ENCODE measurements around the gene SPEN.
"Not testable (repeated sequence)": the region's sequence is repeated elsewhere in the genome, so short reads cannot be mapped to it uniquely, and the experiment has no call there.

Gene SPEN

DNA sequence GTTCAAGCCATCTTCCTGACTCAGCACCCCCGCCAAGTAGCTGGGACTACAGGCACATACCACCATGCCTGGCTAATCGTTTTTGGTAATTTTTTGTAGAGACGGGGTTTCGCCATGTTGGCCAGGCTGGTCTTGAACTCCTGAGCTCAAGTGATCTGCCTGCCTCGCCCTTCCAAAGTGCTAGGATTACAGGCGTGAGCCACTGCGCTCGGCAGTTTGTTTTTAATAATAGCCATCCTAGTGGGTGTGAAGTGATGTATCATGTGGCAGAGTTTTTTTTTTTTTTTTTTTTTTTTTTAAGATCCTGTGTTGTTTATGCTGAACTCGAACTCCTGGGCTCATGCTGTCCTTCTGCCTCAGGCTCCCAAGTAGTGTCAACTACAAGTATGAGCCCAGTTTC lies 51.8 kb downstream of the SPEN start:
- DNase-seq, result no peak

DNA sequence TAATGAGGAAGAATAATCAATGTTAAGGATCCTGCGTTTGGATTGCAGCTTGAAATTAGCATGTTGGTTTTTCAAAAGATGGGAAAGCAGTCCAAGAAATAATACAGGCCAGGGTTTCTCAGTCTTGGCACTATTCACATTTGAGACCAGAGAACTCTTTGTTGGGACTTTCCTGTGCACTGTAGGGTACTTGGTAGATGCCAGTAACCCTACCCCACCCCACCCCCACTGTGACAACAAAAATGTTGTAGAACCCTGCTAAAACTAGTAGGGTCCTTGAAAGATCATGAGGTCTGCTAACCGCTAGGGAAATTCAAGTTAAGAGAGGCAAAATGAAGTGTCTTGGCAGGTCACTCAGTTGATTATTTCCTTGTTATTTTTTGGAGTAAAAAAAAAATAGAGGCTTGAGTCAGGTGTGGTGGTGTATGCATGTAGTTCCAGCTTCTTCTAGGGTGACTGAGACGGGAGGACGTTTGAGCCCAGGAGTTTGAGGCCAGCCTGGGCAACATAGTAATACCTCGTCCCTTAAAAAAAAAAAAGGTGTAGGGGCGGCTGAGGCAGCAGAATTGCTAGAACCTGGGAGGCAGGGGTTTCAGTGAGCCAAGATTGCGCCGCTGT lies 53.3 kb downstream of the SPEN start:
- no peak for DNase-seq

DNA sequence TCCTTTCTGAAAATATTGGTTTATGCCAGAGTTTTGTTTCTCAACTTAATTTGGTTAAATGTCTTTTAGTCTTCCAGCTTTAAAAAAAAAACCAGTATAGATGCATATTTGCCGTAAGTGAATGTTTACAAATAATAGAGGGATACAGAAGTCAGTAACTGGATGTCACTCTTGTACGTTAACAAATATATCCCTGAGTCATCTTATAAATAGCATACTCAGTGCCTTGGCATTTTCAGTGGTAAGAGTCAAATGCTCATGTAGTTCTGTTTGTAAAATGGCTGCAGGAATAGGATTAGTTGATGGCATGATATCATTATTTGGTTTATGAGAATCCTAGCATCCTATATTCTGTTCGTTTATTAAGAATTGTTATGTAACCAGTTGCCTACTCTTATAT lies 55.4 kb downstream of the SPEN start:
- no peak for DNase-seq

DNA sequence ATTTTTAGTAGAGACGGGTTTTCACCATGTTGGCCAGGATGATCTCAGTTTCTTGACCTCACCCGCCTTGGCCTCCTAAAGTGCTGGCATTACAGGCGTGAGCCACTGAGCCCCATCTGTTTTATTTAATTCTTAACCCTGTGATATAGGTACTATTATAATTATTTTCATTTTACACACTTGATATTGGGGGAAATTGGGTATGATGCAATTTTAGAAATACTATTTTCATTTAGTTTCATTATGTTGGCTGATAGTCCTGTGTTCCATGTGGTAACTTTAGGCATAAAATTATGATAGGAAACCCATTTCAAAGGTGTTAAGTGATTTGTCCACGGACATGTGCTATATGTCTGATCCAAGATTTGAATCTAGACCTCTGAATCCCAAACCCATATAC lies 61.1 kb downstream of the SPEN start:
- no peak for DNase-seq

DNA sequence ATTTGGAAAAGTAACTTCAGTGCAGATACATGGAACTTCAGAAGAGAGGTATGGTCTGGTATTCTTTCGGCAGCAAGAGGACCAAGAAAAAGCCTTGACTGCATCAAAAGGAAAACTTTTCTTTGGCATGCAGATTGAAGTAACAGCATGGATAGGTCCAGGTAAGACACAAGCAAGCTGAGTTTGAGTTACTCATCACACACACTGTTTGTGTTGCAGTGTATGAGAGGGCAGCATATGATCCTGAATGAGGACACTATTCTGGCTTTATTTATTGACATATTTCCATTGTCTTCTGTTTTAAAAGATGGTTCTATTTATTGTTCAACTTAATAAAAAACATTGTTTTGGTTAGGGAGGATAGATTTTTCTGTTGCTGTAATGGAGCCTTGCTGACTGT lies 63.6 kb downstream of the SPEN start:
- DNase-seq, result no peak

DNA sequence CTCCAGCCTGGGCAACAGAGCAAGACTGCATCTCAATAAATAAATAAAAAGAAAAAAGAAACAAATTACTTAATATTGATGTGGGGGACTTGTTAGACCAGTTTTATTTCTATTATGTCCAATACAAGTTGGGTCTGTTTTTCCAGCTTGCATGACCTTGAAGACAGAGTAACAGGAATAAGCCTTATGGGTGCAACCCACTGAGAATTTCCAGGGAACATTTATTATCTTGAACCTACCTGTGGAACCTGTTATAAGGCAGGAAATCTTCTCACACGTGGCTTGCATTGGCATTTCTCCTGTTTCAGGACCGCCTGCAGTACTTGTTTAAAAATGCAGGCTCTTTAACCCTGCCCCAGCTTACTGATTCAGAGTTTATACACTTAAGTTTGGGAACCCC lies 64.4 kb downstream of the SPEN start:
- DNase-seq, result no peak

DNA sequence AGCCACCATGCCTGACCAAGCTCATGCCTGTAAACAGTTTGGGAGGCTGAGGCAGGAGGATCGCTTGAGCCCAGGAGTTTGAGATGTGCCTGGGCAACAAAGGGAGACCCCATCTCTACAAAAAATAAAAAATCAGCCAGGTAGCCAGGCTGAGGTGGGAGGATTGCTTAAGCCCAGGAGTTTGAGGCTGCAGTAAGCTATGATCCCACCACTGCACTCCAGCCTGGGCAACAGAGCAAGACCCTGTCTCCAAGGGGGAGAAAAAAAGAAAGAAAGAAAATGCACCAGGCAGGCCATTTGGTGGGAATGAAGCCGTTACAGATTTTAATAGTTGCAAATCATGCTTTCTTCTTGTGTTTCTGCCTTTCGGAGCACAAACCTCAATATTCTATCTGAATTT lies 66.1 kb downstream of the SPEN start:
- not testable (repeated sequence) for DNase-seq

DNA sequence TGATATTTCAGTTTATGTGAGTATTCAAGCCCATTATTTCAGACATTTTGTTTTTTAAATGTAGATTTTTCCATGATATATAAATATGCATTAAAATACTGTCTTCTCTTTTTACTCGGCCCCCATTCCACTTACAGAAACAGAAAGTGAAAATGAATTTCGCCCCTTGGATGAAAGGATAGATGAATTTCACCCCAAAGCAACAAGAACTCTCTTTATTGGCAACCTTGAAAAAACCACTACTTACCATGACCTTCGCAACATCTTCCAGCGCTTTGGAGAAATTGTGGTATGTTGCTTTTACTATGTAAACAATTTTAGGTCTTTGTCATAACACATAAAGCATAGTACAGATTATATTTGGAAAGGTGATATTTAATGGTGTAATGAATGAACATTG lies 68.5 kb downstream of the SPEN start:
- DNase-seq, result no peak

DNA sequence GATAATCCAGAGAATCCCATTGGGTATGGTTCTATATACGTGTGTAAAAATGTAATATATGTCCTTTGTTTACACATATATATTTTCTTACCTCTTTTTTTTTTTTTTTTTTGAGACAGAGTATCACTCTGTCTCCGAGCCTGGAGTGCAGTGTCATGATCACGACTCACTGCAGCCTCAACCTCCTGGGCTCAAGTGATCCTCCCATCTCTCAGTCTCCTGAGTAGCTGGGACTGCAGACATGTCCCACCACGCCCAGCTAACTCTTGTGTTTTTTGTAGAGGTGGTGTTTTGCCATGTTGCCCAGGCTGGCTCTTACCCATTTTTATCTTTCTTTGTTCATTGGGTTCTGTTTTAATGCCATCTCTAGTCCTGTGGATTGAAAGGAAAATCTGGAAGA lies 68.9 kb downstream of the SPEN start:
- no peak for DNase-seq

DNA sequence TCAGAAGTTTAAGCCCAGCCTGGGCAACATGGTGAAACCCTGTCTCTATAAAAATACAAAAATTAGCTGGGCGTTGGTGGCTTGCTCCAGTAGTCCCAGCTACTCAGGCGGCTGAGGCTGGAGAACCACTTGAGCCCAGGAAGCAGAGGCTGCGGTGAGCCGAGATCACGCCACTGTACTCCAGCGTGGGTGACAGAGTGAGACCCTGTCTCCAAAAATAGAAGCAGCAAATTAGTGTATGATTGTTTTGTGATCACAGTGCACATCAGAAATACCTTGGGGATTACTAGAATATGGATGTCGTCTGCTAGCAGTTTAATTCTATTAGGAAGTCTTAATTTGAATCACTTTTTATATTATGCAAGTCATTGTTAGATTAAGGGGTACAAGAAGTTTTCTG lies 69.4 kb downstream of the SPEN start:
- no peak for DNase-seq

DNA sequence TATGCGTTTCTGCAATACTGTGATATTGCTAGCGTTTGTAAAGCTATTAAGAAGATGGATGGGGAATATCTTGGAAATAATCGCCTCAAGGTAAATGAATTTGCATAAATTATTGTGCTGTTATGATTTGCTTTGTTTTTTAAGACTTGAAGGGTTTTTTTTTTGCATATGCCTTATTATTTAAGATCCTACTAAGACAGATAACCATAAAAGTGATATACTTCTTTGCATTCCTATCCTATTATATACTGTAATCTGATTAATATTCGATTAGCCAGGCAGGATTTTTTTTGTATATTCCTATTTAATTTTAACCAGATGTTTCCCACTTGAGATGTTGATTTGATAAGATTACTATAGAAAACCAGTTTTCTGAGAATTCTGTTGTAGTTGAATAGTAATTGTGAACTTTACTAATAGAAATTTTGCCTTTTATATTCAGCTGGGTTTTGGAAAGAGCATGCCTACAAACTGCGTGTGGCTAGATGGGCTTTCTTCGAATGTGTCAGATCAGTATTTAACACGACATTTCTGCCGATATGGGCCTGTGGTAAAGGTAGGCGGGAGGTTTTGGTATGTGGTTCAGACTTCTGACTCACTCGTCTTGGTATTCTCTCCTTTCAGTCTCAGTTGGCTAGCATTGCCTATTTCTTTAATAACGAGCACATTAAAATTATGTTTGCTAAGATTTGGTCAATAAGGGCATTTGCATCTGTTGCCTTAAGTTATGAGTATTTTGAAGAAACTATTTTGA lies 71.6 kb downstream of the SPEN start:
- peak; percentile 77 for DNase-seq

DNA sequence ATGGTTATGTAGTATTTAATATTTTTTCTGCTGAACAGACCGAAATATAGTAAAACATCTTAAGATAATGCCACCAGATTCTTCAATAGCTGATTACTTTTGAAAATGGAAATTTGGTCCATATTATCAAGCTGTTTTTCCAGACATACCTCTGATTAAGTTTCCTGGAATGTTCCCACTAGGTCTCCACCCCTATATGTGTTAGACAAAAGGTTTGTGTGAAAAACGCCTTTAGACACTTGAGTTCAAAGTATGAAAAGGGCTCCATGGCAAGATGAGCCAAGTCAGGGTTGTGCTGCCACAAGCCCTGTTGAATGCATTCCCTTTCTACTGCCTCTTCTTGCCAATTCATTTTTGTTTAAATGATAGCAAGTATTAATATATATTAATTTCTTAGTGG lies 75.7 kb downstream of the SPEN start:
- no peak for DNase-seq

DNA sequence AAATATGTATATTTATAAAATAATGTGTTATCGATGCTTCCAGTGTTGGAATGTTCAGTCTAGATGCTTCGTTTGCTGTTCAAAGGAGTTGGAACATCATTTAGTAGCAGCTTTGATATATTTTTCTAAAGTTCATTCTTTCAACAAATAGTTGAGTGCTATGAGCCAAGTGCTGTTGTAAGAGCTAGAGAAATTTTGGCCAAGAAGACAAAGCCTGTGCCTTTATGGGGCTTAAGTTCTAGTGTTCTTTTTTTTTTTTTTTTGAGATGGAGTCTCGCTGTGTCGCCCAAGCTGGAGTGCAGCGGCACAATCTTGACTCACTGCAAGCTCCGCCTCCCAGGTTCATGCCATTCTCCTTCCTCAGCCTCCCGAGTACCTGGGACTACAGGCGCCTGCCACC lies 78.9 kb downstream of the SPEN start:
- not testable (repeated sequence) for DNase-seq

DNA sequence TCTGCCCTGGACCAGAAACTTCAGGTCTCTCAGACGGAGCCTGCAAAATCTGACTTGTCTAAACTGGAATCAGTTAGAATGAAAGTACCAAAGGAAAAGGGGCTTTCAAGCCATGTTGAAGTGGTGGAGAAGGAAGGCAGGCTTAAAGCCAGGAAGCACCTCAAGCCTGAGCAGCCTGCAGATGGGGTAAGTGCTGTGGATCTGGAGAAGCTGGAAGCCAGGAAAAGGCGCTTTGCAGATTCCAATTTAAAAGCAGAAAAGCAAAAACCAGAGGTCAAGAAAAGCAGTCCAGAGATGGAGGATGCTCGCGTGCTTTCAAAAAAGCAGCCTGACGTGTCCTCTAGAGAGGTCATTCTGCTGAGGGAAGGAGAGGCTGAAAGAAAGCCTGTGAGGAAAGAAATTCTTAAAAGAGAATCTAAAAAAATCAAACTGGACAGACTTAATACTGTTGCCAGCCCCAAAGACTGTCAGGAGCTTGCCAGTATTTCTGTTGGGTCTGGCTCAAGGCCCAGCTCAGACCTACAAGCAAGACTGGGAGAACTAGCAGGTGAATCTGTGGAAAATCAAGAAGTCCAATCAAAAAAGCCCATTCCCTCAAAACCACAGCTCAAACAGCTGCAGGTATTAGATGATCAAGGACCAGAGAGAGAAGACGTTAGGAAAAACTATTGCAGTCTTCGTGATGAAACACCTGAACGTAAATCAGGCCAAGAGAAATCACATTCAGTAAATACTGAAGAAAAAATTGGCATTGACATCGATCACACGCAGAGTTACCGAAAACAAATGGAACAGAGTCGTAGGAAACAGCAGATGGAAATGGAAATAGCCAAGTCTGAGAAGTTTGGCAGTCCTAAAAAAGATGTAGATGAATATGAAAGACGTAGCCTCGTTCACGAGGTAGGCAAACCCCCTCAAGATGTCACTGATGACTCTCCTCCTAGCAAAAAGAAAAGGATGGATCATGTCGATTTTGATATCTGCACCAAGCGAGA lies 81.8 kb downstream of the SPEN start:
- no peak for DNase-seq

DNA sequence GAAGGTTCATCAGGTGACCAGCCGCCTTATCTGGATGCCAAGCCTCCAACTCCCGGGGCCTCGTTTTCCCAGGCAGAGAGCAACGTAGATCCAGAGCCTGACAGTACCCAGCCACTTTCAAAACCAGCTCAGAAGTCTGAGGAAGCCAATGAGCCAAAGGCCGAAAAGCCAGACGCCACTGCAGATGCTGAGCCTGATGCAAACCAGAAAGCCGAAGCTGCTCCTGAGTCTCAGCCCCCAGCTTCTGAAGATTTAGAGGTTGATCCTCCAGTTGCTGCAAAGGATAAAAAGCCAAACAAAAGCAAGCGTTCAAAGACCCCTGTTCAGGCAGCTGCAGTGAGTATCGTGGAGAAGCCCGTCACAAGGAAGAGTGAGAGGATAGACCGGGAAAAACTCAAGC lies 83.9 kb downstream of the SPEN start:
- DNase-seq, result no peak

DNA sequence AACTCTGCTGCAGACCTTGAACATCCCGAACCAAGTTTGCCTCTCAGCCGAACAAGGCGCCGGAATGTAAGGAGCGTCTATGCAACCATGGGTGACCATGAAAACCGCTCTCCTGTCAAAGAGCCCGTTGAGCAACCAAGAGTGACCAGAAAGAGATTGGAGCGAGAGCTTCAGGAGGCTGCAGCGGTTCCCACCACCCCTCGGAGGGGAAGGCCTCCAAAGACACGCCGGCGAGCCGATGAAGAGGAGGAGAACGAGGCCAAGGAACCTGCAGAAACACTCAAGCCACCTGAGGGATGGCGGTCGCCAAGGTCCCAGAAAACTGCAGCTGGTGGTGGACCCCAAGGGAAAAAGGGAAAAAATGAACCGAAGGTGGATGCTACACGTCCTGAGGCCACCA lies 84.4 kb downstream of the SPEN start:
- DNase-seq, result no peak

DNA sequence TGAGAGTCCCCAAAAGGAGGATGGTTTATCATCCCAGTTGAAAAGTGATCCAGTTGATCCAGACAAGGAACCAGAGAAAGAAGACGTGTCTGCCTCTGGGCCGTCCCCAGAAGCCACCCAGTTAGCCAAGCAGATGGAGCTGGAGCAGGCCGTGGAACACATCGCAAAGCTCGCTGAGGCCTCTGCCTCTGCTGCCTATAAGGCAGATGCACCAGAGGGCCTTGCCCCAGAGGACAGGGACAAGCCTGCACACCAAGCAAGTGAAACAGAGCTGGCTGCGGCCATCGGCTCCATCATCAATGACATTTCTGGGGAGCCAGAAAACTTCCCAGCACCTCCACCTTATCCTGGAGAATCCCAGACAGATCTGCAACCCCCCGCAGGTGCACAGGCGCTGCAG lies 85.1 kb downstream of the SPEN start:
- no peak for DNase-seq

DNA sequence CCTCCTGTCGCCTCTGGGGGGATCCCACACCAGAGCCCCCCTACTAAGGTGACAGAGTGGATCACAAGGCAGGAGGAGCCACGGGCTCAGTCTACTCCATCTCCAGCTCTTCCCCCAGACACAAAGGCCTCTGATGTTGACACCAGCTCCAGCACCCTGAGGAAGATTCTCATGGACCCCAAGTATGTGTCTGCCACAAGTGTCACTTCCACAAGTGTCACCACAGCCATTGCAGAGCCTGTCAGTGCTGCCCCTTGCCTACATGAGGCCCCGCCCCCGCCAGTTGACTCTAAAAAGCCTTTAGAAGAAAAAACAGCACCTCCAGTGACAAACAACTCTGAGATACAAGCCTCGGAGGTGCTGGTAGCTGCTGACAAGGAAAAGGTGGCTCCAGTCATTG lies 86.2 kb downstream of the SPEN start:
- no peak for DNase-seq

DNA sequence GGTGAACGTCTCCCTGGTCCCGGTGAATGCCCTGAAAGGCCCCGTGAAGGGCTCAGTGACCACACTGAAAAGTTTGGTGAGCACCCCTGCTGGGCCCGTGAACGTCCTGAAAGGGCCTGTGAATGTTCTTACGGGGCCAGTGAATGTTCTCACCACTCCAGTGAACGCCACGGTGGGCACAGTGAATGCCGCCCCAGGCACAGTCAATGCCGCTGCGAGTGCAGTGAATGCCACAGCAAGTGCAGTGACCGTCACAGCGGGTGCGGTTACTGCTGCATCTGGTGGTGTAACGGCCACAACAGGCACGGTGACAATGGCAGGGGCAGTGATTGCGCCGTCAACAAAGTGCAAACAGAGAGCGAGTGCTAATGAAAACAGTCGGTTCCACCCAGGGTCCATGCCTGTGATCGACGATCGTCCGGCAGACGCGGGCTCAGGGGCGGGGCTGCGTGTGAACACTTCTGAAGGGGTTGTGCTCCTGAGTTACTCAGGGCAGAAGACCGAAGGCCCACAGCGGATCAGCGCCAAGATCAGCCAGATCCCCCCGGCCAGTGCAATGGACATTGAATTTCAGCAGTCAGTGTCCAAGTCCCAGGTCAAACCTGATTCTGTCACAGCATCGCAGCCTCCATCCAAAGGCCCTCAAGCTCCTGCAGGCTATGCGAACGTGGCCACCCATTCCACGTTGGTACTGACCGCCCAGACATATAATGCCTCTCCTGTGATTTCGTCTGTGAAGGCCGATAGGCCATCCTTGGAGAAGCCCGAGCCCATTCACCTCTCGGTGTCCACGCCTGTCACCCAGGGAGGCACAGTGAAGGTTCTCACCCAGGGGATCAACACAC lies 86.9 kb downstream of the SPEN start:
- no peak for DNase-seq

DNA sequence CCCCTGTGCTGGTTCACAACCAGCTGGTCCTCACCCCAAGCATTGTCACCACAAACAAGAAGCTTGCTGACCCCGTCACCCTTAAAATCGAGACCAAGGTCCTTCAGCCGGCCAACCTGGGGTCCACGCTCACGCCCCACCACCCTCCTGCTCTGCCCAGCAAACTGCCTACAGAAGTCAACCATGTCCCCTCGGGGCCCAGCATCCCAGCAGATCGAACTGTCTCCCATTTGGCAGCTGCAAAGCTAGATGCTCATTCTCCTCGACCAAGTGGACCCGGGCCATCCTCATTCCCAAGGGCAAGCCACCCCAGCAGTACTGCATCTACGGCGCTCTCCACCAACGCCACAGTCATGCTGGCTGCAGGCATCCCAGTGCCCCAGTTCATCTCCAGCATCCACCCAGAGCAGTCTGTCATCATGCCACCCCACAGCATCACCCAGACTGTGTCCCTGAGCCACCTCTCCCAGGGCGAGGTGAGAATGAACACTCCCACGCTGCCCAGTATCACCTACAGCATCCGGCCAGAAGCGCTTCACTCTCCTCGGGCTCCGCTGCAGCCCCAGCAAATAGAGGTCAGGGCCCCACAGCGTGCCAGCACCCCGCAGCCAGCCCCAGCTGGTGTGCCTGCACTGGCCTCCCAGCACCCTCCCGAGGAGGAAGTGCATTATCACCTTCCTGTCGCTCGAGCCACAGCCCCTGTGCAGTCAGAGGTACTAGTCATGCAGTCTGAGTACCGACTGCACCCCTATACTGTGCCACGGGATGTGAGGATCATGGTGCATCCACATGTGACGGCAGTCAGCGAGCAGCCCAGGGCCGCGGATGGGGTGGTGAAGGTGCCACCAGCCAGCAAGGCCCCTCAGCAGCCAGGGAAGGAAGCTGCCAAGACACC lies 87.8 kb downstream of the SPEN start:
- DNase-seq, result no peak

DNA sequence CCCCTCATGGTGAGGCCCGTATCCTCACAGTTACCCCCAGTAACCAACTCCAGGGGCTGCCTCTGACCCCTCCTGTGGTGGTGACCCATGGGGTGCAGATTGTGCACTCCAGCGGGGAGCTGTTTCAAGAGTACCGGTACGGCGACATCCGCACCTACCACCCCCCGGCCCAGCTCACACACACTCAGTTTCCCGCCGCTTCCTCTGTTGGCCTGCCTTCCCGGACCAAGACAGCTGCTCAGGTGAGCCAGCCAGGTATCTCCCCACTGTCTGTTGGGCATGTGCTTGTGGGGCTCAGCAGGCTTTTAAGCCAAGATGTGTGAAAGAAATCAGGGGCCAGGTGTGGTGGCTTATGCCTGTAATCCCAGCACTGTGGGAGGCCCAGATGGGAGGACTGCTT lies 88.5 kb downstream of the SPEN start:
- DNase-seq, result no peak

DNA sequence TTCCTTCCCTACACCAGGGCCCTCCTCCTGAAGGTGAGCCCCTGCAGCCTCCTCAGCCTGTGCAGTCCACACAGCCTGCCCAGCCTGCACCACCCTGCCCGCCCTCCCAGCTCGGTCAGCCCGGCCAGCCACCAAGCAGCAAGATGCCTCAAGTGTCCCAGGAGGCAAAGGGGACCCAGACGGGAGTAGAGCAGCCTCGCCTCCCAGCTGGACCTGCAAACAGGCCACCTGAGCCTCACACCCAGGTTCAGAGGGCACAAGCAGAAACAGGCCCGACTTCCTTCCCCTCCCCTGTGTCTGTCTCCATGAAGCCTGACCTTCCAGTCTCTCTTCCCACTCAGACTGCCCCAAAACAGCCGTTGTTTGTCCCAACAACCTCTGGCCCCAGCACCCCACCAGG lies 89.6 kb downstream of the SPEN start:
- no peak for DNase-seq
